Measurements from ENCODE around the gene SYNGR2.

The SYNGR2 gene

GRCh38 chr17:78144147-78144719 is 24.1 kb upstream of the SYNGR2 start:
- Histone ChIP-seq H3K36me3 (ENCODE audit: low read depth) (no peaks in the 10 kb centered on the region), H3K27me3 (ENCODE audit: insufficient read depth, poor library complexity, severe bottlenecking) (no peaks in the 10 kb centered on the region), H3K4me3 (ENCODE audit: severe bottlenecking) (no peak overlapping the region), H3K9me3 (ENCODE audit: severe bottlenecking) (no peaks in the 10 kb centered on the region), H3K4me1 (ENCODE audit: insufficient read depth, poor library complexity, severe bottlenecking) (peaks cover 34% of the 10 kb centered on the region), H3K27ac (ENCODE audit: poor library complexity, severe bottlenecking) (peak overlapping the region; percentile 2)
- DNase-seq (ENCODE audit: low spot score), result peak; percentile 78
- ATAC-seq (ENCODE audit: low read depth), result peak; percentile 10; the same call in 1 of the 3 replicates
- peak; percentile 13 for TF ChIP-seq CTCF (IDR thresholded peaks at IDR 0.05; ENCODE audit: poor library complexity, severe bottlenecking)

- DNase-seq (ENCODE audit: low spot score) (no peak), ATAC-seq (ENCODE audit: low read depth) (no peak)
- Histone ChIP-seq H3K36me3 (ENCODE audit: low read depth) (no peaks in the 10 kb centered on the region), H3K27me3 (ENCODE audit: insufficient read depth, poor library complexity, severe bottlenecking) (no peaks in the 10 kb centered on the region), H3K27ac (ENCODE audit: poor library complexity, severe bottlenecking) (peak overlapping the region; percentile 2), H3K9me3 (ENCODE audit: severe bottlenecking) (no peaks in the 10 kb centered on the region), H3K4me1 (ENCODE audit: insufficient read depth, poor library complexity, severe bottlenecking) (peaks cover 31% of the 10 kb centered on the region), H3K4me3 (ENCODE audit: severe bottlenecking) (no peak overlapping the region)
- no peak for TF ChIP-seq CTCF (IDR thresholded peaks at IDR 0.05; ENCODE audit: poor library complexity, severe bottlenecking)
Observed at GRCh38 chr17:78144736-78145641, 23.4 kb upstream of the SYNGR2 start.

- no peak for TF ChIP-seq CTCF (IDR thresholded peaks at IDR 0.05; ENCODE audit: poor library complexity, severe bottlenecking)
- ATAC-seq (ENCODE audit: low read depth) (no peak), DNase-seq (ENCODE audit: low spot score) (no peak)
- Histone ChIP-seq H3K4me3 (ENCODE audit: severe bottlenecking) (no peak overlapping the region), H3K36me3 (ENCODE audit: low read depth) (no peaks in the 10 kb centered on the region), H3K27ac (ENCODE audit: poor library complexity, severe bottlenecking) (no peak overlapping the region), H3K9me3 (ENCODE audit: severe bottlenecking) (no peaks in the 10 kb centered on the region), H3K27me3 (ENCODE audit: insufficient read depth, poor library complexity, severe bottlenecking) (no peaks in the 10 kb centered on the region), H3K4me1 (ENCODE audit: insufficient read depth, poor library complexity, severe bottlenecking) (peaks cover 20% of the 10 kb centered on the region)
Observed at GRCh38 chr17:78146471-78146869, 21.9 kb upstream of the SYNGR2 start.

- Histone ChIP-seq H3K4me3 (ENCODE audit: severe bottlenecking) (no peak overlapping the region), H3K4me1 (ENCODE audit: insufficient read depth, poor library complexity, severe bottlenecking) (peaks cover 16% of the 10 kb centered on the region), H3K27ac (ENCODE audit: poor library complexity, severe bottlenecking) (no peak overlapping the region), H3K36me3 (ENCODE audit: low read depth) (no peaks in the 10 kb centered on the region), H3K9me3 (ENCODE audit: severe bottlenecking) (no peaks in the 10 kb centered on the region), H3K27me3 (ENCODE audit: insufficient read depth, poor library complexity, severe bottlenecking) (no peaks in the 10 kb centered on the region)
- no peak for ATAC-seq (ENCODE audit: low read depth)
- no peak for DNase-seq (ENCODE audit: low spot score)
- TF ChIP-seq CTCF (IDR thresholded peaks at IDR 0.05; ENCODE audit: poor library complexity, severe bottlenecking), result no peak
Observed at GRCh38 chr17:78146881-78147280, 21.5 kb upstream of the SYNGR2 start.

Measured in RWPE2 (cell line).